ENCODE results near the gene BCLAF3. TPM values are rescaled to one million over a fixed set of nuclear protein-coding genes. Genes with fewer than 3 reads are reported as not detected.

Gene BCLAF3
- 5.6 and 8.0 TPM in 2 replicates for total RNA-seq

DNA sequence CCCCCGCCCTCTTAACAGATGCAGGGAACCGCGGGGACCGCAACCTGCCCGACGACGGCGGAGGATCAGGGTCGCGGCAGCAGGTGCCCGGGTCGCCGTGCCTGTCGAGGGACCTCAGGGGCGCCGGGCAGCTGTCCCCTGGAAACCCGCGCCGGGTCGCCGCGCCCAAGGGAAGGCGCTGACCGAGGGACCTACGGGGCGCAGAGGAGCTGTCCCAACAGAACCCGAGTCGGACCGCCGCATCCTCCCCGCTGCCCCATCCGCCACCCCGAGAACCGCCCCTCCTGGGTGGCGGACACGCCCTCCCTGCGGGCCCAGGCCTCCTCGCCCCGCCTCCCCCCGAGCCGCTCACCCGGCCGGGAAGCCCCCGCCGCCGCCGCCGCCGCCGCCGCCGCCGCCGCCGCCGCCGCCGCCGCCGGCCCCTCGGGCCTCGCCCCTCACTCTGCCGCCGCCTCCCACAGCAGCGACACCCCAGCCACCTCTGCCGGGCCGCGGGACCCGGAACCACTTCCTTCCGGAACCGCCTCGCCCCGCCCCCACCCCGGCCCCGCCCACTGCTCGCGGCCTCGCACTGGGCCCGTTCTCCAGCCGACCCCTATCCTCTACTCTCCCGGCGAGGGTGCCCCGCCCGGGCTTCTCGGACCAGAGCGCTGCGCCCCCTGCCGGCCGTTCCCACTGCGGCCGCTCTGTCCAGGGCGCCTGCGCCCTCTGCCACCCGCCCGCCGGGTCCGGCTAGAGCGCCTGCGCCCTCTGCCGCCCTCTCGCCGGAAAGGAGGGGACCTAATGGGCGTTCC, at the start of gene BCLAF3:
TSS of gene BCLAF3 (minus strand) at position 506 of the 794 bp plus-strand sequence. CDS start 20,797 bp downstream, outside the sequence.

Small RNAs within 50 kb of the gene (small RNA-seq; reads per million reads assigned to genes)
- 64.4 reads per million, percentile 97 among the genes with 10 or more reads in this experiment for gene MIR23C
- not detected for gene RF00019

Other genes with a start within 250 kb of the BCLAF3 start
- 40.3 and 41.5 TPM in 2 replicates for gene SH3KBP1, start 103.5 kb downstream of the BCLAF3 start, total RNA-seq
- 0.16 and 0.49 TPM in 2 replicates for gene MAP7D2, start 125.8 kb upstream of the BCLAF3 start, total RNA-seq
- 34.1 and 36.3 TPM in 2 replicates for gene EIF1AX, start 150.8 kb upstream of the BCLAF3 start, total RNA-seq